Tibial nerve (tissue), 4 donors: ENCODE data around the gene URGCP.

Source experiments
- CTCF ChIP-seq, 5 experiments: fragments of 200-600 bp in 3 of 5; fragments of 450-650 bp in 2 of 5; sonication (generic) in 3 of 5; IDR thresholded peaks; one replicate each; pipeline ENCODE4 v1.5.1; 2016 to 2019; ENCODE audit warnings: antibody characterized with exemption in 5 of 5, mild to moderate bottlenecking in 3 of 5, moderate library complexity in 2 of 5
- EP300 ChIP-seq, 2 donors: sonication (generic); formaldehyde crosslinking; IDR thresholded peaks; one replicate each; pipeline ENCODE4 v1.6.1; 2017; ENCODE audit warnings: antibody characterized with exemption in 2 of 2, mild to moderate bottlenecking in 1 of 2
- POLR2A ChIP-seq, 2 donors: fragments of 450-650 bp; IDR thresholded peaks; one replicate each; pipeline ENCODE4 v1.6.1; 2017; ENCODE audit warnings: antibody characterized with exemption in 2 of 2, mild to moderate bottlenecking in 2 of 2, moderate library complexity in 2 of 2

- TF ChIP-seq CTCF (IDR thresholded peaks at IDR 0.05) (no peak), POLR2A (IDR thresholded peaks at IDR 0.05) (no peak), EP300 (IDR thresholded peaks at IDR 0.05) (no peak)
Observed at GRCh38 chr7:43850348-43851116, 55.9 kb downstream of the URGCP start.
